Measurements from ENCODE around the gene FHOD1. TPM values are rescaled to one million over a fixed set of nuclear protein-coding genes. Genes with fewer than 3 reads are reported as not detected.
A peak's percentile ranks its signal among the peaks of the same experiment; 100 is the strongest.

Gene FHOD1
- total and polyA plus RNA-seq, 2 of the 13 experiments (the other 11 are each of a cell fraction or from before 2014, with no cell fraction given): 20.0 to 20.8 TPM

GRCh38 chr16:67249178-67250044 lies 2.1 kb upstream of the FHOD1 start (continued):
- no peak for TF ChIP-seq GMEB1 (CRISPR knock-in tag; IDR thresholded peaks at IDR 0.05; ENCODE audit: borderline replicate concordance)
- TF ChIP-seq JARID2 (CRISPR knock-in tag; IDR thresholded peaks at IDR 0.05; ENCODE audit: insufficient replicate concordance): no peak
- TF ChIP-seq ZNF230 (CRISPR knock-in tag; IDR thresholded peaks at IDR 0.05): no peak
- 0 out of 2 replicates have a peak, but pooled peaks have one; percentile 30 for TF ChIP-seq ZNF749 (CRISPR knock-in tag; IDR thresholded peaks at IDR 0.05; ENCODE audit: borderline replicate concordance)
- no peak for TF ChIP-seq ZKSCAN5 (CRISPR knock-in tag; IDR thresholded peaks at IDR 0.05)
- TF ChIP-seq ZBTB7A (CRISPR knock-in tag; IDR thresholded peaks at IDR 0.05): no peak
- no peak for TF ChIP-seq RBM39 (IDR thresholded peaks at IDR 0.05; ENCODE audit: low read depth, low read length, poor library complexity, severe bottlenecking)
- TF ChIP-seq ZNF136 (CRISPR knock-in tag; IDR thresholded peaks at IDR 0.05; ENCODE audit: low read depth): no peak
- no peak for TF ChIP-seq U2AF1 (optimal IDR thresholded peaks at IDR 0.05; ENCODE audit: low read depth, low read length)
- TF ChIP-seq MXD1 (CRISPR knock-in tag; IDR thresholded peaks at IDR 0.05): no peak
- no peak for TF ChIP-seq USF2 (IDR thresholded peaks at IDR 0.05; ENCODE audit: low read depth, low read length)
- TF ChIP-seq USF2 (CRISPR knock-in tag; IDR thresholded peaks at IDR 0.05; ENCODE audit: borderline replicate concordance): no peak
- TF ChIP-seq SMAD9 (CRISPR knock-in tag; IDR thresholded peaks at IDR 0.05): no peak
- TF ChIP-seq SAFB2 (CRISPR knock-in tag; IDR thresholded peaks at IDR 0.05; ENCODE audit: borderline replicate concordance, low read depth): no peak
- no peak for TF ChIP-seq NR2C2 (CRISPR knock-in tag; IDR thresholded peaks at IDR 0.05; ENCODE audit: borderline replicate concordance)
- TF ChIP-seq CEBPG (CRISPR knock-in tag; IDR thresholded peaks at IDR 0.05): no peak
- no peak for TF ChIP-seq GPN1 (CRISPR knock-in tag; IDR thresholded peaks at IDR 0.05; ENCODE audit: borderline replicate concordance)
- no peak; the same call in 1 of the 2 replicates for TF ChIP-seq ZBTB34 (CRISPR knock-in tag; IDR thresholded peaks at IDR 0.05)
- TF ChIP-seq MAF1 (CRISPR knock-in tag; IDR thresholded peaks at IDR 0.05; ENCODE audit: borderline replicate concordance): no peak
- no peak for TF ChIP-seq SNAPC2 (CRISPR knock-in tag; IDR thresholded peaks at IDR 0.05)
- TF ChIP-seq PBX2 (CRISPR knock-in tag; IDR thresholded peaks at IDR 0.05): no peak
- no peak for TF ChIP-seq FOXM1 (CRISPR knock-in tag; IDR thresholded peaks at IDR 0.05)
